GM18502 (cell line): Measurements from ENCODE around the gene TEX44.
"Not testable (repeated sequence)": the region's sequence is repeated elsewhere in the genome, so short reads cannot be mapped to it uniquely, and the experiment has no call there.

ENCODE experiments used
- ATAC-seq: cut with Tn5 transposase; IDR thresholded peaks from one replicate; pipeline ENCODE4 v1.9.1; 2021; ENCODE audit warnings: mild to moderate bottlenecking; ENCODE audit not compliant: unreplicated experiment, poor library complexity

The TEX44 gene

DNA sequence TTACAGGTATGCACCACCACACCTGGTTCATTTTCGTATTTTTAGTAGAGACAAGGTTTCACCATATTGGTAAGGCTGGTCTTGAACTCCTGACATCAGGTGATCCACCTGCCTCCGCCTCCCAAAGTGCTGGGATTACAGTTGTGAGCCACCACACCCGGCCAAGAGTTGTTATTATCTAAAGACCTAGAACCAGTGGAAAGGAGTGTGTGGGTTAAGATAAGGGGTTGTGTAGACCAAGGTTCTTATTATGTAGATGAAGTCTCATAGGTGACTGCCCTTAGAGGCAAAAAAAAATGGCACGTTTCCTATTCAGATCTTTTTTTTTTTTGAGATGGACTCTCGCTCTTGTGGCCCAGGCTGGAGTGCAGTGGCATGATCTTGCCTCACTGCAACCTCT is 21.7 kb upstream of the TEX44 start:
- not testable (repeated sequence) for ATAC-seq

DNA sequence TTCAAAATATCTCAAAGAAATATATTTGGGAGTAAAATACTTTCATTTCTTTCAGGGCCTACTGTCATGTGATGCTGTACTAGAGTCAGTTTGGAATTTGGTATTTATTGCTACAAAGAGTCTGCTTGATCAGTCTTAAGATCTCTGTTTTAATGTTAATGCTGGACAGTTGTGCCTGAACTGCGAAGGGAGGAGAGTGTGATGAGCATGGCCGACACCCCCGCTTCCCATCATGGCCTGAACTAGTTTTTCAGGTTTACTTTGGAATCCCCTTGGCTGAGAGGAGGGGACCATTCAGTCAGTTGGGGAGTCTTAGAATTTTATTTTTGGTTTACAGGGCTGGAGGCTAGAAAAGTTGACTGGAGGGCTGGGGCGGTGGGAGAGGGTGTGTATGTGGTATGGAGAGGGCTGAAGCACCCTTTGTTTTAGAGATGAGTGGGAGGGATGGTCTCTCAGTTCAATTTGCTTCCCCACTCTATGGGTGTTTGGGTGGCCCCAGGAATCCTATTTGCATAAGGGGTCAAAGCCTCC is 20.9 kb upstream of the TEX44 start:
- no peak for ATAC-seq

DNA sequence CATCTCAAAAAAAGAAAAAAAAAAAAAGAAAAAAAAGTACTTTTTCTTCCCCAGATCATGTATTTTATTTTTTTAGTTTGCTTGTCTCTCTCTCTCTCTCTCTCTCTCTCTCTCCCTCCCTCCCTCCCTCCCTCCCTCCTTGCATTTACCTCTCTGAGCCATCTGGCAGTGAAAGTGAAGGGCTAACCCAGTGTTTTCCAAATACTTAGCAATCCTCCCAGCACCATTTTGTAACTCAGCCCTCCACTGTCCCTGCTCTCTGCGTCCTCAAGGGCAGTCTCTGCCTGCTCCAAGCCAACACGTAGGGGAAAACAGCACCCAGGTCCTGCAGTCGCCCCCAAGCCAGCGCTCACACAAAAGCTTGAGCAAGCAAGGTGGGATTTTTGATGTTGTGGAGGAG is 19.6 kb upstream of the TEX44 start:
- no peak for ATAC-seq

DNA sequence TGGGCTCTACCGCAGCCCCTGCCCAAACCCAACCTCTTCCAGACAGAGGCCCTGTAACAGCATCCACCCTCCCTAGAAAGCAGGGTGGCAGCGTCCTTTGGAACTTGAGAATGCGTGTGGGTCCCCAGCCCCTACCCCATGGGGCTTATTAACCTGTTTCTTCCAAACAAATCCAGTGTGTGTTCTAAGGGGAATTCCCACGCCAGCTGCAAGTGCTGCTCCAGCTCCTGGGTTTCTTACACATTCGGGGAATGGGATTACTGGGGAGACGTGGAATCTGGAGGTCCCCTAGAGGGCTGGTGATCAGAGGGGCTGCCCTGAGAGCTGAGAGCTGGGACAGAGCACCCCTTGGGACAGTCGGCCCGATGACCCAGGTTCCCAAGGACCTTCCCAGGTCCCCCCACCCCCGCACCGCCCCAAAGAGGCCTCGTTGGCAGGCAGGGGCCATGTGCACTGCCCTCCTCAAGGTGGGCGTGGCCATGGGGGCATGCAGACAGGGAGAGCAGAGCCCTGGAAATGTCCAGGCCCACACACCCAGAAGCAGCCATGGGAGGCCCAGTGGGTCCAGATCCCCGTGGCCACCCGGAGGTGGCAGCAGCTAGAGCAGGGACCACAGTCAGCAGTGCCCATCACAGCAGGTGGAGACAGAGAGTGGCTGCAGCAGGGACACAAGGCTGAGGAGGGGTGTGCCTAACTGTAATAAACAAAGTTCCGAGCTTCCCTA is 18.8 kb upstream of the TEX44 start:
- no peak for ATAC-seq

DNA sequence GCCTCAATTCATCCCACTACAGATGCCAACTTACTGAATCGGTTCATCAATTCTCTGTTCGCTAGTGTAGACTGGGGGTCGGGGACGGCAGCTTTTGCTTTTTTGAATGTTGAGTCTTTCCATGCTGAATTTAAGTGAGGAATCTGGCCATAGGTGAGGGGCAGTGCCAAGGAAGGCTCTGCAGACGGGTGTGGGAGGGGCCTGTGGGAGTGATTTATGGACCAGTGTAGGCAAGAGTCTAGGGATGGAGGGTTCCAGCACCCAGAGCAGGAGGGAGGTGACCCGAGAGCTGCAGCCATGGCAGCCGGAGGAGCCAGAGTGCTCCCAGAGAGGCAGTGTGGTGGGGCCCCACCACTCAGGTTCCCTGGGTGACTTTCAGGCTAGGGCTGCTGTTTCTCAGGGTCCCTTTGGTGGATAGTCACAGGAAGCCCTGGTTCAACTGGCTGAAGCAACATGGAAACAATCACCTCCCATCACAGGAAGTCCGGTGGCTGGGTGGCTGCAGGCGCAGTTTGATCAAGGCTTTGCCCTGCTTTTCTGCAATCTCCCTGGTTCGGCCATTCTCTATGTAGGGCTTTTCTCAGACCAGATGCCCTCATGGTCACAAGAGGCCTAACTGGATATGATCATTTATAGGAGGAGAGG is 16.9 kb upstream of the TEX44 start:
- no peak for ATAC-seq

DNA sequence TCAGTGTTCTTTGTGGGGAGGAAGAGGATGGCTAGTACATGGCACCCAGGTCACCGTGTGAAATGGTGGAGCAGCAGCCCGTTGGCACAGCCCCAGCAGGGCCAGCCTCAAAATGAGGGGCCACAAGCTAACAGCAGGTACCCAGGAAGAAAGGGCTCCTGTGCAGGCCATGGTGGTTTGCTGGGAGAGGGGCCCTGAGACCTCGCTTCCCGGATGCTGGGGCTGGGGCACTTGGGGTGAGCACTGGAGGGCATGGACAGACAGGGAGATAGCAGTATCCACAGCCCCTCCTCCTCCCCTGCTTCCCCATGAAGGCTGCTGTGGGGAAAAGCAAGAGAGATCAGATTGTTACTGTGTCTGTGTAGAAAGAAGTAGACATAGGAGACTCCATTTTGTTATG is 16.2 kb upstream of the TEX44 start:
- ATAC-seq: no peak

DNA sequence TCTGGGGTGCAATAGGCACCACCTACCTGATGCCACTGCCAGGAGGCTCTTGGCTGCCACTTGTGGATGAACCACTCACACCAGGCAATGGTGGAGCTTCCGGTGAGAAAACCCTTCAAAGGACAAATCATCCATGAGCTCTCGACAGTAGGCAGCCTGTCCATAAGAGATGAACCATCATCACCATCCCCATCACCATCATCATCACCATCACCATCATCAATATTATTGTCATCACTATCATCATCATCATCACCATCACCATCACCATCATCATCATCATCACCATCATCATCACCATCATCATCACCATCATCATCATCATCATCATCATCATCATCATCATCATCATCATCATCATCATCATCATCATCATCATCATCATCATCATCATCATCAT is 14.0 kb upstream of the TEX44 start:
- ATAC-seq: not testable (repeated sequence)

DNA sequence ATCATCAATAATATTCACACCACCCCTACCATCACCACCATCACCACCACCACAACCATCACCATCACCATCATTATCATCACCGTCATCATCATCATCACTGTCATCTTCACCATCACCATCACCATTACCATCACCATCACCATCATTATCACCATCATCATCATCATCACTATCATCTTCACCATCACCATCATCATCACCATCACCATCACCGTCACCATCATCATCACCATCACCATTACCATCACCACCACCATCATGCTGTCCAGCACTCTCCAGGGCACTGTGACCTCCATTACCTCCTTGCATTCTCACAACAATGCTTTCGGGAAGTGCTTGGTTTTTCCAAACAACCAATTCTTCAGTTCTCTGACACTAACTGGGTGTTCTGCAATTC is 13.1 kb upstream of the TEX44 start:
- no peak for ATAC-seq

DNA sequence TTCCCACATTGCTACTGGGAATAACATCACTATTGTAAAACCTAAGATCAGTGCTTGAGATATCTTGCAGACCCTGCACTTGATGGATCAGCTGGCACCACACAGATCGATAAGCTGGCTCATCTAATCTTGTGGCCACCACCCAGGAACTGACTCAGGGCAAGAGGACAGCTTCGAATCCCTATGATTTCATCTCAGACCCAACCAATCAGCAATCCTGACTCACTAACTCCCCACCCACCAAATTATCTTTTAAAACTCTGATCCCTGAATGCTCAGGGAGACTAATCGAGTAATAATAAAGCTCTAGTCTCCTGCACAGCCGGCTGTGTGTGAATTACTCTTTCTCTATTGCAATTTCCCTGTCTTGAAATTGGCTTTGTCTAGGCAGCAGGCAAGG is 11.3 kb upstream of the TEX44 start:
- ATAC-seq: no peak

DNA sequence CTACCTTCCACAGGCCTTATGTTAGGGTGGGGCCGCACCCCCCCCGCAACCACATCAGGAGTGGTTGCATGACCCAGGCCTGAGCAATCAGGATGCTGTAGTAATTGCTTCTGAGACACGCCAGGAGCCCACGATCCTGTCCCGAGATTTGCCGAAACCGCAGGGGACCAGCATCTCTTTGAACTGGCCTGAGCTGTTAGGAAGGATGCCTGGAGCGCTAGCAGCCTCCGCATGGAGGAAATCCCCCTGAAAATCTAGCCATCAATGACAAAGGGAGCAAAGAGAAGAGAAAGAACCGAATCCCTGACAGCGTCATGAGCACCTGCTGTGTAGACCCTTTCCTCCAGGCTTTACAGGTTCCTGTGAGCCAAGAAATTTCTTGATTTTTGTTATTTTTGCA is 8.7 kb upstream of the TEX44 start:
- ATAC-seq: no peak

DNA sequence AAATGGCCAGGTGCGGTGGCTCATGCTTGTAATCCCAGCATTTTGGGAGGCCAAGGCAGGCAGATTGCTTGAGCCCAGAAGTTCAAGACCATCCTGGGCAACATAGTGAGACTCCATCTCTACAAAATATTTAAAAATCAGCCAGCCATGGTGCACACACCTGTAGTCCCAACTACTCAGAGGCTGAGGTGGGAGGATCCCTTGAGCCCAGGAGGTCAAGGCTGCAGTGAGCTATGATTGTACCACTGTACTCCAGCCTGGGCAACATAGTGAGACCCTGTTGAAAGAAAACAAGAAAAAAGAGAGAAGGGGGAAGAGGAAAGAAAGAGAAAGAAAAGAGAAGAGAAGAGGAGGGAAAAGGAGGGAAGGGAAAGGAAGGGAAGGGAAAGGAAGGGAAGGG is 4.9 kb upstream of the TEX44 start:
- ATAC-seq: not testable (repeated sequence)

DNA sequence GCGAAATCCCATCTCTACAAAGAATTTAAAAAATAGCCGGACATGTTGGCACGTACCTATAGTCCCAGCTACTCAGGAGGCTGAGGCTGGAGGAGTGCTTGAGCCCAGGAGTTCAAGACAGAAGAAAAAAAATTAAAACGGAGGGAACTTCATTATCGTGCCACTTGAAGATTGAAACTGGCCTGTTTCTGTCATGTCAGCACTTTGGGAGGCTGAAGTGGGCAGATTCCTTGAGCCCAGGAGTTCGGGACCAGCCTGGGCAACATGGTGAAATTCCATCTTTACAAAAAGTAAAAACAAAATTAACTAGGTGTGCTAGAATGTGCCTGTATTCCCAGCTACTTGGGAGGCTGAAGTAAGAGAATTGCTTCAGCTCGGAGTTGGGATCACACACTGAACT is 3.0 kb upstream of the TEX44 start:
- ATAC-seq: no peak

DNA sequence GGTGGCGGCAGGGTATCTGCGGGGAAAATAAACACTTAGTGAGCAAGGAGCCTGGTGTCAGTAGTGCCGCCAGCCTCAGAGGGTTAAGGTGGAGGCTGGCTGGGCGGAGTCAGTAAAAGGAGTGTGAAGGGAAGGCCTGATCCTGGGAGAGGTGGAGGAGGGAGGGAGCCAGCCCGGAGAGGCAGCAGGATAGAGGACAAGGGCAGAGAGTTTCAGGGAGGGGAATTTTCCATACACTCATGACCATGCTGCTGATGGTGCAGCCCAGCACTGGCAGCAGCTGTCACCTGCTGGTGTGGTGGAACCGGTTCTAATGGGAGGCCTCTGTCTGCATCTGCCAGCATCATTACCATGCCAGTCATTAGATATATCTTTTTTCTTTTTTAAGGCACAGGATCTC is 2.0 kb upstream of the TEX44 start:
- ATAC-seq: no peak

DNA sequence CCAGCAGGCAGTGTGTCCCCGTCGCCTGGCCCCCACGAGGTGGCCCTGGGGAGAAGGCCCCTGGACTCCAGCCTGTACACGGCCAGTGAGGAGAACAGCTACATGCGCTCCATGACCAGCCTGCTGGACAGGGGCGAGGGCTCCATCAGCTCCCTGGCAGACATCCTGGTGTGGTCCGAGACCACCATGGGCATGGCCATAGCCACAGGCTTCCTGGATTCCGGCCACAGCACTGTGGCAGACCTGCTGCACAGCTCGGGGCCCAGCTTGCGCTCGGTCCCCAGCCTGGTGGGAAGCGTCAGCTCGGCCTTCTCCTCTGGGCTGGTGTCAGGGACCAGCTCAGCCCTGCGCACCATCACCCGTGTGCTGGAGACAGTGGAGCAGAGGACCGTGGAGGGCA is 1.0 kb downstream of the TEX44 start:
- no peak for ATAC-seq

DNA sequence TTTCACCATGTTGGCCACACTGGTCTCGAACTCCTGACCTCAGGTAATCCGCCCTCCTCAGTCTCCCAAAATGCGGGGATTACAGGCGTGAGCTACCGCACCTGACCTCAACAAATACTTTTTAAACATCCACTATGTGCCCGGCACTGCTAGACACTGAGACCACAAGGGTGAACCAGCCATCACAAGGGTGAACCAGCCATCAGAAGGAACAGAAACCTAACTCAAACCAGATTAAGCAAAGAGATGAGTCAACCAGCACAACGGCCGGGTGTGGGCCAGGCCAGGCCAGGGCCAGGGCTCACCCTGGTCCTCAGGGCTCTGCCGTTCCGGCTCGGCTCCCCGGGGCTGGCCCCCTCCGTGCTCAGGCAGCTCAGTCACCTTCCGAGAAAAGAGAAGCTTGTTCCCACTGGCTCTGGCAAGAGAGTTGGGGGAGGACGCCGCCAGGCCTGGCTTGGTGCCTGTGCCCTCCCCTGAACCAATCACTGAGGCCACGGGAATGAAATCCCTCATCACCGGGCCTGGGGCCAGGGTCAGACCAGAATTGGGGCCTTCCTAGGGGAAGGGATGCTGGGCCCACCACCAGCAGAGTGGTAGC is 4.4 kb downstream of the TEX44 start:
- ATAC-seq: no peak

DNA sequence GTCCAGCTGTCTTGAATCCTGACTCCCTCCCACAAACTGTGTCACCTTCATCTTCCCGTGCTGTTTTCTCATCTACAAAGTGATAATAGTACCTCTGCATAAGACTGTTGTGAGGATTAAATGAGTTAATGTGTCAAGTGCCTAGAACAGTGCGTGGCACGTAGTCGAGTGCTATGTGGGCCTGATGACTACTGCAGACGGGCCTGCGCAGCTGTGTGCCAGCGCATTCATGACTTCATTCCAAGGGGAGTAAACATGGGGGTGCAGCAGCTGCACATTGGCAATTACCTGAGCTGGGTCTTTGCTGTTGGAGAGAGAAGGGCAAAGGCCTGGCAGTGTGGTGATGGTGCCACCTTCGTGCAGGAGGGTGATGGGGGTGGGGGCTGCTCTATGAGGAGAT is 5.0 kb downstream of the TEX44 start:
- ATAC-seq: no peak

DNA sequence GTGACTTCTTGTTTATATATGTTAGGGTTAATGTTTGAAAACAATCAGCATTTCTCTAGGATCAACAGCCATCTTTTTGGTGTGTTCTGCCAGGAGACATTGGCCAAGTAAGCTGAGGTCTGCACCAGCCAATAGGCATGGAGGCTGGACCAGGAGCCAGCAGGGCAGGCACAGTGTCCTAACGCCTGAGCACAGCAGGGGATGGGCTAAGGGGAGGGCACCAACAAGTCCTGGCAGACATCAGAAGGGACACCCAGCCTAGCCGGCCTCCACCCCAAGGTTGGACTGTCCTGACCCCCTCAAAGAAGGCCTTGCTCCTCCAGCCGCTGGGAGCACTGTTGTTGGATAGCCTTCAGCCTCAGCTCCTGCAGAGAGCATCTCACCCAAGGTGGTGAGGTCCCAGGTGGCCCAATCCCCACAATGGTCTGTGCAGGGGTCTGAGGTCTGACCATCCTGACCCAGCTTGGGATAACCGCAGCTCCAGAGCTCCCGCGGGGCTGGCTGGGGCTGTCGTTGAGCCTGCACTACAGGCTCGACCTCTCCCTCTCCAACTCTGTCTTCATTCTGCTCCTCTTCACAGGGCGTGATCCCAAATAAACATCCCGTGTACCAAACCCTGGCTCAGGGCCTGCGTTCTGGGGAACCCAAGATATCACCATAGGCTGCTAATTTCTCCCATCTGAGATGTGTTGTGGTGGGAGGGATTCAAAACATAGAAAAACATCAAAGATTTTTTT is 8.1 kb downstream of the TEX44 start:
- no peak for ATAC-seq

DNA sequence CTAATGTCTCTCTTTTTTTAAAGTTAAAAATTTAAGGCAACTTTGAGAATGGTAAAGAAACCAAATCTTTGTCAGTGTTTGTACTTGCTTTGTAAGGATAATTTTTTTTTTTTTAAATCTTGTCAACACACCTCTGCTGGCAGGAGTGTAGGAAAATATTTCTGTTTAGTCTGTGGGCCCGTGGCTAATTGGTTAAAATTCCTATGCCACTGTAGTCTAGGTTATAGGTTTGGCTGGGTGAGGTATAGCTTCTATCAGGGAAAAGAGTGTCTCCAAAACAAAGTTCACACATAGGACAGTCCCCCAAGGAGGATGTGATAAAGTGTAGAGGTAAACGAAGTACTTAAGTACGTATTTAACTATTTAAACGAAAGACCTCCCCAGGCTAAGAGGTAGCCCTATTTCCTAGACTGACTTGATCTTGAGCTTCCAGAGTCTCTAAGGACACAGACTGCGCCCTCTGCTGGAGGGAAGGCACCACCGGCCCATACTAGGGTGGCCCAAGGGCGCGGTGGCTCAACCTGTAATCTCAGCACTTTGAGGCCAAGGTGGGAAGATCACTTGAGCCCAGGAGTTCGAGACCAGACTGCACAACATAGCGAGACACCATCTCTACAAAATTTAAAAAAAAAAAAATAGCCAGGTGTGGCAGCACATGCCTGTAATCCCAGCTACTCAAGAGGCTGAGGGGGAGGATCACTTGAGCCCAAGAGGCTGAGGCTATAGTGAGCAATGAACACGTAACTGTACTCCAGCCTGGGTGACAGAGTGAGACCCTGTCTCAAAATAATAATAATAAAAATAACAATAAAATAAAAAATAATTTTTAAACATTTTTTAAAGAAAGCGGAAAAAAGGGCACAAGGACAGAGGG is 8.9 kb downstream of the TEX44 start:
- no peak for ATAC-seq

DNA sequence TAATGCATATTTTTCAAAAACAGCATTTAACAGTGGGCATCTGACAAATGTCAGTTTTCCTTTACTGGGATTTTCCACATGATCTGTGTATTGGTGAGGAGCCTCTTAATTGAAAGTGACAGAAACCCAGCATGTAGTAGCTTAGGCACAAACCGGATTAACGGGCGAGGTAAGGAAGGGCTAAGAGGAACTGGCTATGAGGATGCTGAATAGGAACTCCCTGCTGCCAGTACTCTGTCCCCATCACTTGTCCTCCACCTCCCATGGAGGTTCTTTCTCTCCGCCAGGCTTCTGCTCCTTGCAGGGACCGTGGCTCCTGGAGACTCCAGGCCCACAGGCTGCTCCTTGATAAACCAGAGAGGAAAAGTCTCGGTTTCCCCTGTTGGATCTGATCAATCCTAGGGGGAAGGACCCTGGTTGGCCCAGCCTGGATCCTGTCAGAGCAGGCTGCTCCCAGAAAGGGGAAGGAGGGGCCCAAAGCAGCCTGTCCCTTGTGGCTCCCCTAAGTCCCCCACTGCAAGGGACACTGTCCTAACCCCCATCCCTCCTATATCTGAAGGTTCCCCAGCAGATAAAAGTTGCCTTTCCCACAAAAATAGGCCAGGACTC is 10.3 kb downstream of the TEX44 start:
- ATAC-seq: no peak
